Prostate gland (tissue), 2 donors: Measurements from ENCODE around the gene DNAI4. TPM values are rescaled to one million over a fixed set of nuclear protein-coding genes. Genes with fewer than 3 reads are reported as not detected.
"Not testable (repeated sequence)": the region's sequence is repeated elsewhere in the genome, so short reads cannot be mapped to it uniquely, and the experiment has no call there.

ENCODE experiments used
- DNase-seq: peaks from one replicate; pipeline ENCODE4 v3.0.0-alpha.2; 2019; ENCODE audit warnings: low spot score
- H3K27ac ChIP-seq, 2 donors: fragments of 200-600 bp; sonication (generic); 2 replicates each; pipeline ENCODE4 v1.5.1; 2017 to 2019
- H3K27me3 ChIP-seq: fragments of 200-600 bp; sonication (generic); replicated peaks from 2 replicates; pipeline ENCODE4 v1.5.1; 2019; ENCODE audit not compliant: insufficient read depth
- H3K36me3 ChIP-seq, 2 donors: fragments of 200-600 bp; sonication (generic); 1 replicate in 1 of 2; 2 replicates in 1 of 2; pipeline versions ENCODE4 v1.5.1 to v1.8.1; 2017 to 2019
- H3K4me1 ChIP-seq: fragments of 200-600 bp; sonication (generic); replicated peaks from 2 replicates; pipeline ENCODE4 v1.5.1; 2019
- H3K4me3 ChIP-seq, 2 donors: fragments of 200-600 bp; sonication (generic); 2 replicates each; pipeline ENCODE4 v1.5.1; 2017 to 2019
- H3K9me3 ChIP-seq: fragments of 200-600 bp; sonication (generic); 2 replicates; pipeline ENCODE4 v1.5.1; 2017
- CTCF ChIP-seq, 4 experiments: fragments of 200-600 bp in 2 of 4; fragments of 450-650 bp in 2 of 4; sonication (generic) in 2 of 4; IDR thresholded peaks; 1 replicate in 3 of 4; 2 replicates in 1 of 4; pipeline ENCODE4 v1.5.1; 2016 to 2019; ENCODE audit warnings: antibody characterized with exemption in 4 of 4, mild to moderate bottlenecking in 2 of 4, moderate library complexity in 2 of 4
- POLR2A ChIP-seq: fragments of 450-650 bp; IDR thresholded peaks from one replicate; pipeline ENCODE4 v1.6.1; 2016; ENCODE audit warnings: antibody characterized with exemption, mild to moderate bottlenecking
- POLR2AphosphoS5 ChIP-seq: sonication (generic); formaldehyde crosslinking; IDR thresholded peaks from one replicate; pipeline ENCODE4 v1.6.1; 2017; ENCODE audit warnings: antibody characterized with exemption
- WGBS: methylation state at CpG from one replicate; pipeline ENCODE4 v1.1.5; 2018; 5-methylcytosine and 5-hydroxymethylcytosine counted together
- intact Hi-C: fragments of 100-400 bp; cut with DNase I; formaldehyde crosslinking; loops from one replicate; pipeline ENCODE4 v1.14.2; 2022
- total RNA-seq, 2 donors: library from RNA; depleted of rRNA; stranded (reverse); fragments of >200 nt; gene quantifications; one replicate each; pipeline ENCODE4 v1.1.0, GENCODE V29; 2016

Gene DNAI4
- total RNA-seq, 2 donors from 2014 or later: 8.0 to 8.5 TPM

GRCh38 chr1:66788231-66788939, 136.3 kb downstream of the DNAI4 start:
- intact Hi-C loops: no loop called here
- Histone ChIP-seq H3K4me3 (no peak overlapping the region), H3K27ac (no peak overlapping the region), H3K9me3 (no peaks in the 10 kb centered on the region), H3K27me3 (no peaks in the 10 kb centered on the region), H3K4me1 (no peaks in the 10 kb centered on the region), H3K36me3 (no peaks in the 10 kb centered on the region)
- WGBS: 48% methylated on average over 6 of the region's 6 CpGs
- DNase-seq: no peak
- TF ChIP-seq CTCF (IDR thresholded peaks at IDR 0.05) (no peak), POLR2AphosphoS5 (no peak), POLR2A (no peak)

GRCh38 chr1:66787641-66788040, 137.0 kb downstream of the DNAI4 start:
- Histone ChIP-seq H3K27me3 (no peaks in the 10 kb centered on the region), H3K4me3 (no peak overlapping the region), H3K36me3 (no peaks in the 10 kb centered on the region), H3K9me3 (no peaks in the 10 kb centered on the region), H3K27ac (no peak overlapping the region), H3K4me1 (no peaks in the 10 kb centered on the region)
- intact Hi-C loops: no loop called here
- WGBS: 84% methylated on average over 4 of the region's 4 CpGs
- TF ChIP-seq CTCF (IDR thresholded peaks at IDR 0.05): no peak
- no peak for TF ChIP-seq POLR2AphosphoS5
- no peak for TF ChIP-seq POLR2A
- DNase-seq: no peak

GRCh38 chr1:66785800-66786199, 138.9 kb downstream of the DNAI4 start:
- intact Hi-C loops, DNase-seq, H3K27ac ChIP-seq, H3K4me3 ChIP-seq, H3K4me1 ChIP-seq, H3K27me3 ChIP-seq, H3K36me3 ChIP-seq, H3K9me3 ChIP-seq: not testable (repeated sequence)
- WGBS: 94% methylated on average over 2 of the region's 2 CpGs

GRCh38 chr1:66779475-66780078, 145.1 kb downstream of the DNAI4 start:
- Histone ChIP-seq H3K4me1 (no peaks in the 10 kb centered on the region), H3K36me3 (no peaks in the 10 kb centered on the region), H3K27me3 (no peaks in the 10 kb centered on the region), H3K4me3 (no peak overlapping the region), H3K27ac (no peak overlapping the region), H3K9me3 (no peaks in the 10 kb centered on the region)
- TF ChIP-seq POLR2AphosphoS5 (no peak), POLR2A (no peak), CTCF (IDR thresholded peaks at IDR 0.05) (no peak)
- intact Hi-C loops: no loop called here
- DNase-seq: no peak
- WGBS: 89% methylated on average over 2 of the region's 2 CpGs

GRCh38 chr1:66778969-66779368, 145.7 kb downstream of the DNAI4 start:
- H3K36me3 ChIP-seq: no peaks in the 10 kb centered on the region
- WGBS: 78% methylated on average over 4 of the region's 4 CpGs
- DNase-seq: no peak
- intact Hi-C loops: no loop called here
- H3K4me1 ChIP-seq: no peaks in the 10 kb centered on the region
- no peak overlapping the region for H3K27ac ChIP-seq
- no peaks in the 10 kb centered on the region for H3K27me3 ChIP-seq
- H3K4me3 ChIP-seq: no peak overlapping the region
- H3K9me3 ChIP-seq: no peaks in the 10 kb centered on the region
- TF ChIP-seq POLR2AphosphoS5: no peak
- TF ChIP-seq CTCF (IDR thresholded peaks at IDR 0.05): no peak
- TF ChIP-seq POLR2A: no peak
